ENCODE data around the gene MMRN2. TPM values are rescaled to one million over a fixed set of nuclear protein-coding genes. Genes with fewer than 3 reads are reported as not detected.
A peak's percentile ranks its signal among the peaks of the same experiment; 100 is the strongest.

The MMRN2 gene
- total and polyA plus RNA-seq, 2 of the 8 experiments (the other 6 are each of a cell fraction or from before 2014, with no cell fraction given) = 1.2 TPM

- Histone ChIP-seq H3K4me3 (ENCODE audit: extremely low read depth in 1 of 4, insufficient read depth in 2 of 4, low read depth in 3 of 4, low read length in 4 of 4) (no peak overlapping the region), H3K36me3 (ENCODE audit: control insufficient read depth in 2 of 4, insufficient read depth in 4 of 4, low read length in 3 of 4) (no peaks in the 10 kb centered on the region), H3K14ac (ENCODE audit: insufficient read length) (no peak overlapping the region), H3K56ac (replicated peaks; ENCODE audit: insufficient read length, low read depth, low read length) (no peak overlapping the region), H2BK15ac (ENCODE audit: low read length) (0 out of 2 replicates have a peak overlapping the region, but pooled peaks have one; percentile 83), H3K23ac (ENCODE audit: insufficient read length) (no peak overlapping the region), H4K20me1 (replicated peaks in 1 of 2; ENCODE audit: control insufficient read depth in 1 of 2, insufficient read depth in 2 of 2, low read length in 2 of 2) (no peaks in the 10 kb centered on the region), H2BK20ac (ENCODE audit: low read length) (no peak overlapping the region), H3K27me3 (replicated peaks in 1 of 4; ENCODE audit: control insufficient read depth in 3 of 4, extremely low read depth in 1 of 4, insufficient read depth in 3 of 4, low read length in 3 of 4) (peaks cover 1 to 20% (median 16%) of the 10 kb centered on the region in 4 experiments), H3K9ac (replicated peaks in 1 of 4; ENCODE audit: extremely low read depth in 1 of 4, low read depth in 3 of 4, low read length in 3 of 4) (no peak overlapping the region; a peak in 1 of 7 replicates), H3K79me2 (ENCODE audit: control insufficient read depth in 1 of 2, insufficient read depth in 2 of 2, low read length in 2 of 2) (no peaks in the 10 kb centered on the region), H3K23me2 (ENCODE audit: low read depth, low read length) (peaks cover 12% of the 10 kb centered on the region; the same call in 1 of the 2 replicates), H3K4me1 (replicated peaks in 1 of 4; ENCODE audit: control insufficient read depth in 3 of 4, insufficient read depth in 4 of 4, low read length in 3 of 4) (peaks cover 4 to 36% (median 29%) of the 10 kb centered on the region in 4 experiments), H2AK5ac (ENCODE audit: low read depth, low read length) (0 out of 2 replicates have a peak overlapping the region, but pooled peaks have one; percentile 16), H3K4ac (replicated peaks; ENCODE audit: insufficient read length, low read depth, low read length) (no peak overlapping the region), H4K91ac (replicated peaks; ENCODE audit: insufficient read length, low read length) (no peak overlapping the region), H4K8ac (ENCODE audit: extremely low read depth, insufficient read depth, low read length) (no peak overlapping the region), H3K9me3 (ENCODE audit: insufficient read depth in 2 of 2, low read depth in 1 of 2, low read length in 1 of 2) (no peaks in the 10 kb centered on the region), H3K18ac (ENCODE audit: extremely low read depth, low read length) (no peak overlapping the region; the same call in 1 of the 2 replicates), H2BK5ac (ENCODE audit: low read depth, low read length) (no peak overlapping the region), H3K79me1 (ENCODE audit: low read depth, low read length) (no peaks in the 10 kb centered on the region), H2BK120ac (replicated peaks; ENCODE audit: low read depth, low read length) (no peak overlapping the region), H2BK12ac (ENCODE audit: low read depth, low read length) (no peak overlapping the region), H2AFZ (ENCODE audit: low read length) (no peak overlapping the region), H4K5ac (ENCODE audit: insufficient read length, low read depth, low read length) (no peak overlapping the region), H3K27ac (ENCODE audit: low read depth, low read length) (no peak overlapping the region), H3K4me2 (ENCODE audit: insufficient read depth in 1 of 2, low read depth in 2 of 2, low read length in 2 of 2) (peak overlapping the region in 1 of 2 experiments; percentile 68; a peak in 2 of 4 replicates)
- DNase-seq (ENCODE audit: low read depth in 1 of 2, low spot score in 2 of 2) (peak in 1 of 2 experiments; percentile 46), FAIRE-seq (no peak)
- POLR2A ChIA-PET (ENCODE audit: partially characterized antibody) = interaction anchor here (1.2 to 3.2 kb wide), 9 partner anchors 9 to 123 kb away, joined by 3 to 14 read pairs (median 5); no protein-coding TSS in a partner anchor
- CTCF ChIA-PET (ENCODE audit: partially characterized antibody) = interaction anchor here (0.7 to 22.5 kb wide), 14 partner anchors 8 to 442 kb away, joined by 3 to 975 read pairs (median 4); partner anchors contain the start of genes MMRN2 and SNCG
- 81% methylated on average over 7 of the region's 8 CpGs; no CpG with 5 or more reads in 1 of the 2 experiments for WGBS, 2 experiments (ENCODE audit: extremely low coverage in 1 of 2, insufficient coverage in 1 of 2, insufficient read length in 1 of 2, insufficient replicate concordance in 2 of 2, low coverage in 1 of 2, low lambda C conversion rate in 2 of 2, missing lambda C conversion rate in 1 of 2)
- TF ChIP-seq E2F6 (IDR thresholded peaks at IDR 0.05) (no peak), POLR2AphosphoS5 (IDR thresholded peaks at IDR 0.05; ENCODE audit: low read depth, low read length) (no peak), NRF1 (IDR thresholded peaks at IDR 0.05; ENCODE audit: low read depth, low read length) (no peak), SP2 (IDR thresholded peaks at IDR 0.05; ENCODE audit: low read length) (no peak), TBP (IDR thresholded peaks at IDR 0.05; ENCODE audit: low read depth, low read length) (no peak), EGR1 (IDR thresholded peaks at IDR 0.05; ENCODE audit: borderline replicate concordance, low read depth, low read length) (no peak), BRCA1 (IDR thresholded peaks at IDR 0.05; ENCODE audit: low read depth, low read length) (no peak), ATF2 (IDR thresholded peaks at IDR 0.05; ENCODE audit: low read length) (no peak), TAF1 (IDR thresholded peaks at IDR 0.05; ENCODE audit: low read depth, low read length) (no peak), CEBPB (IDR thresholded peaks at IDR 0.05; ENCODE audit: low read depth, low read length) (no peak), RXRA (IDR thresholded peaks at IDR 0.05; ENCODE audit: insufficient read depth, low read depth, low read length) (no peak)
These were observed 12.1 kb upstream of the MMRN2 start for GRCh38 chr10:86969421-86970041.
